SK-N-SH treated with all-trans-retinoic acid at 6 μM for 48 hours (cell line): ENCODE measurements around the gene DAAM2.

Experiments
- ARNTL ChIP-seq: fragments of 450-650 bp; formaldehyde crosslinking; IDR thresholded peaks from 2 replicates; pipeline ENCODE4 v1.5.0; 2020; ENCODE audit warnings: low read depth, mild to moderate bottlenecking, moderate library complexity, borderline replicate concordance
- CSDC2 ChIP-seq: fragments of 250-450 bp; sonication (Bioruptor Pico); IDR thresholded peaks from 2 replicates; pipeline ENCODE4 v1.5.0; 2020; ENCODE audit warnings: mild to moderate bottlenecking, moderate library complexity
- ESRRG ChIP-seq: fragments of 250-450 bp; sonication (Bioruptor Pico); IDR thresholded peaks from 2 replicates; pipeline ENCODE4 v1.6.1; 2021; ENCODE audit warnings: mild to moderate bottlenecking
- OSR1 ChIP-seq: fragments of 250-450 bp; sonication (Bioruptor Pico); IDR thresholded peaks from 2 replicates; pipeline ENCODE4 v1.8.0; 2022; ENCODE audit warnings: moderate library complexity, mild to moderate bottlenecking, inconsistent platforms
- RARB ChIP-seq: fragments of 250-450 bp; sonication (Bioruptor Pico); IDR thresholded peaks from 2 replicates; pipeline ENCODE4 v1.8.0; 2021; ENCODE audit warnings: mild to moderate bottlenecking, moderate library complexity
- ZC3H10 ChIP-seq: fragments of 250-450 bp; sonication (Bioruptor Pico); IDR thresholded peaks from 2 replicates; pipeline ENCODE4 v1.5.1; 2021; ENCODE audit warnings: mild to moderate bottlenecking, moderate library complexity
- ZFP3 ChIP-seq: fragments of 250-450 bp; sonication (Bioruptor Pico); IDR thresholded peaks from 2 replicates; pipeline ENCODE4 v1.5.0; 2020; ENCODE audit warnings: mild to moderate bottlenecking, moderate library complexity
- ZNF8 ChIP-seq: fragments of 450-650 bp; formaldehyde crosslinking; IDR thresholded peaks from 2 replicates; pipeline ENCODE4 v1.5.0; 2020; ENCODE audit warnings: mild to moderate bottlenecking, moderate library complexity
- TF ChIP-seq, protein P1 (sequence below): fragments of 250-450 bp; sonication (Bioruptor Pico); IDR thresholded peaks from 2 replicates; pipeline ENCODE4 v1.8.0; 2020; ENCODE audit warnings: mild to moderate bottlenecking, moderate library complexity, borderline replicate concordance
- TF ChIP-seq, protein P2 (sequence below): fragments of 250-450 bp; sonication (Bioruptor Pico); IDR thresholded peaks from 2 replicates; pipeline ENCODE4 v1.5.1; 2021; ENCODE audit warnings: mild to moderate bottlenecking, moderate library complexity
- TF ChIP-seq, protein P3 (sequence below): fragments of 250-450 bp; sonication (Bioruptor Pico); IDR thresholded peaks from 2 replicates; pipeline ENCODE4 v1.8.0; 2021; ENCODE audit warnings: low read depth, mild to moderate bottlenecking, moderate library complexity, borderline replicate concordance

DNA sequence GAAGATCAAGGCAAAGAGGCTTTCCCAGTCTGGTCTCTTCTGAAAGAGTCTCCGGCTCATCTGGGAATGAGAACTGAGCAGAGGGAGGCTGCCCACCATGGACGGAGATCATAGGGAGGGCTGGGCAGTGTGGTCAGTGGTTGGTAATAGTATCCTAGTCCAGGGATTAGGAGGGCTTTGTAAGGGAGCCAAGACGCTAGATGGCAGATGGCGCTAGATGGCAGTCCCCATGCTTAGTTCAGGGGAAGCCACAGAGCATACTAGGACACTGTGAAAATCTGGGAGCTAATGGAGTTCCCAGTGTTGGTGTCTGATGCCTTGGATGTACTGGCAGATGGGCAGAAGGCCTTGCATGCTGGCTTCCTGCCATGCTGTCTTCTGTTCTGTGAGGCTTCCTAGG is 21.7 kb upstream of the DAAM2 start:
- TF ChIP-seq RARB (CRISPR knock-in tag) (no peak), ESRRG (CRISPR knock-in tag) (no peak), CSDC2 (CRISPR knock-in tag) (no peak), ZFP3 (no peak), ZC3H10 (CRISPR knock-in tag) (no peak), OSR1 (no peak), ARNTL (CRISPR knock-in tag) (no peak), ZNF8 (no peak)
- TF ChIP-seq, protein P1, sequence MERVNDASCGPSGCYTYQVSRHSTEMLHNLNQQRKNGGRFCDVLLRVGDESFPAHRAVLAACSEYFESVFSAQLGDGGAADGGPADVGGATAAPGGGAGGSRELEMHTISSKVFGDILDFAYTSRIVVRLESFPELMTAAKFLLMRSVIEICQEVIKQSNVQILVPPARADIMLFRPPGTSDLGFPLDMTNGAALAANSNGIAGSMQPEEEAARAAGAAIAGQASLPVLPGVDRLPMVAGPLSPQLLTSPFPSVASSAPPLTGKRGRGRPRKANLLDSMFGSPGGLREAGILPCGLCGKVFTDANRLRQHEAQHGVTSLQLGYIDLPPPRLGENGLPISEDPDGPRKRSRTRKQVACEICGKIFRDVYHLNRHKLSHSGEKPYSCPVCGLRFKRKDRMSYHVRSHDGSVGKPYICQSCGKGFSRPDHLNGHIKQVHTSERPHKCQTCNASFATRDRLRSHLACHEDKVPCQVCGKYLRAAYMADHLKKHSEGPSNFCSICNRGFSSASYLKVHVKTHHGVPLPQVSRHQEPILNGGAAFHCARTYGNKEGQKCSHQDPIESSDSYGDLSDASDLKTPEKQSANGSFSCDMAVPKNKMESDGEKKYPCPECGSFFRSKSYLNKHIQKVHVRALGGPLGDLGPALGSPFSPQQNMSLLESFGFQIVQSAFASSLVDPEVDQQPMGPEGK (CRISPR knock-in tag): no peak
- TF ChIP-seq, protein P2, sequence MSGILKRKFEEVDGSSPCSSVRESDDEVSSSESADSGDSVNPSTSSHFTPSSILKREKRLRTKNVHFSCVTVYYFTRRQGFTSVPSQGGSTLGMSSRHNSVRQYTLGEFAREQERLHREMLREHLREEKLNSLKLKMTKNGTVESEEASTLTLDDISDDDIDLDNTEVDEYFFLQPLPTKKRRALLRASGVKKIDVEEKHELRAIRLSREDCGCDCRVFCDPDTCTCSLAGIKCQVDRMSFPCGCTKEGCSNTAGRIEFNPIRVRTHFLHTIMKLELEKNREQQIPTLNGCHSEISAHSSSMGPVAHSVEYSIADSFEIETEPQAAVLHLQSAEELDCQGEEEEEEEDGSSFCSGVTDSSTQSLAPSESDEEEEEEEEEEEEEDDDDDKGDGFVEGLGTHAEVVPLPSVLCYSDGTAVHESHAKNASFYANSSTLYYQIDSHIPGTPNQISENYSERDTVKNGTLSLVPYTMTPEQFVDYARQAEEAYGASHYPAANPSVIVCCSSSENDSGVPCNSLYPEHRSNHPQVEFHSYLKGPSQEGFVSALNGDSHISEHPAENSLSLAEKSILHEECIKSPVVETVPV: no peak
- TF ChIP-seq, protein P3, sequence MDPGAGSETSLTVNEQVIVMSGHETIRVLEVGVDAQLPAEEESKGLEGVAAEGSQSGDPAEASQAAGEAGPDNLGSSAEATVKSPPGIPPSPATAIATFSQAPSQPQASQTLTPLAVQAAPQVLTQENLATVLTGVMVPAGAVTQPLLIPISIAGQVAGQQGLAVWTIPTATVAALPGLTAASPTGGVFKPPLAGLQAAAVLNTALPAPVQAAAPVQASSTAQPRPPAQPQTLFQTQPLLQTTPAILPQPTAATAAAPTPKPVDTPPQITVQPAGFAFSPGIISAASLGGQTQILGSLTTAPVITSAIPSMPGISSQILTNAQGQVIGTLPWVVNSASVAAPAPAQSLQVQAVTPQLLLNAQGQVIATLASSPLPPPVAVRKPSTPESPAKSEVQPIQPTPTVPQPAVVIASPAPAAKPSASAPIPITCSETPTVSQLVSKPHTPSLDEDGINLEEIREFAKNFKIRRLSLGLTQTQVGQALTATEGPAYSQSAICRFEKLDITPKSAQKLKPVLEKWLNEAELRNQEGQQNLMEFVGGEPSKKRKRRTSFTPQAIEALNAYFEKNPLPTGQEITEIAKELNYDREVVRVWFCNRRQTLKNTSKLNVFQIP (CRISPR knock-in tag): no peak
